ENCODE data around the gene CNPY4.

The CNPY4 gene

GRCh38 chr7:100107890-100108289 is 11.5 kb upstream of the CNPY4 start:
- Mint-ChIP-seq H3K9me3 (no peaks in the 10 kb centered on the region), H3K27ac (peak overlapping the region; percentile 71), H3K27me3 (ENCODE audit: low read depth, poor library complexity) (peaks cover 7% of the 10 kb centered on the region), H3K4me3 (no peak overlapping the region), H3K4me1 (peaks cover 23% of the 10 kb centered on the region), H3K36me3 (ENCODE audit: low read depth) (peaks cover 52% of the 10 kb centered on the region)
- TF ChIP-seq, protein P1, sequence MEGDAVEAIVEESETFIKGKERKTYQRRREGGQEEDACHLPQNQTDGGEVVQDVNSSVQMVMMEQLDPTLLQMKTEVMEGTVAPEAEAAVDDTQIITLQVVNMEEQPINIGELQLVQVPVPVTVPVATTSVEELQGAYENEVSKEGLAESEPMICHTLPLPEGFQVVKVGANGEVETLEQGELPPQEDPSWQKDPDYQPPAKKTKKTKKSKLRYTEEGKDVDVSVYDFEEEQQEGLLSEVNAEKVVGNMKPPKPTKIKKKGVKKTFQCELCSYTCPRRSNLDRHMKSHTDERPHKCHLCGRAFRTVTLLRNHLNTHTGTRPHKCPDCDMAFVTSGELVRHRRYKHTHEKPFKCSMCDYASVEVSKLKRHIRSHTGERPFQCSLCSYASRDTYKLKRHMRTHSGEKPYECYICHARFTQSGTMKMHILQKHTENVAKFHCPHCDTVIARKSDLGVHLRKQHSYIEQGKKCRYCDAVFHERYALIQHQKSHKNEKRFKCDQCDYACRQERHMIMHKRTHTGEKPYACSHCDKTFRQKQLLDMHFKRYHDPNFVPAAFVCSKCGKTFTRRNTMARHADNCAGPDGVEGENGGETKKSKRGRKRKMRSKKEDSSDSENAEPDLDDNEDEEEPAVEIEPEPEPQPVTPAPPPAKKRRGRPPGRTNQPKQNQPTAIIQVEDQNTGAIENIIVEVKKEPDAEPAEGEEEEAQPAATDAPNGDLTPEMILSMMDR (IDR thresholded peaks at IDR 0.05) = no peak
- no peak for DNase-seq

DNA sequence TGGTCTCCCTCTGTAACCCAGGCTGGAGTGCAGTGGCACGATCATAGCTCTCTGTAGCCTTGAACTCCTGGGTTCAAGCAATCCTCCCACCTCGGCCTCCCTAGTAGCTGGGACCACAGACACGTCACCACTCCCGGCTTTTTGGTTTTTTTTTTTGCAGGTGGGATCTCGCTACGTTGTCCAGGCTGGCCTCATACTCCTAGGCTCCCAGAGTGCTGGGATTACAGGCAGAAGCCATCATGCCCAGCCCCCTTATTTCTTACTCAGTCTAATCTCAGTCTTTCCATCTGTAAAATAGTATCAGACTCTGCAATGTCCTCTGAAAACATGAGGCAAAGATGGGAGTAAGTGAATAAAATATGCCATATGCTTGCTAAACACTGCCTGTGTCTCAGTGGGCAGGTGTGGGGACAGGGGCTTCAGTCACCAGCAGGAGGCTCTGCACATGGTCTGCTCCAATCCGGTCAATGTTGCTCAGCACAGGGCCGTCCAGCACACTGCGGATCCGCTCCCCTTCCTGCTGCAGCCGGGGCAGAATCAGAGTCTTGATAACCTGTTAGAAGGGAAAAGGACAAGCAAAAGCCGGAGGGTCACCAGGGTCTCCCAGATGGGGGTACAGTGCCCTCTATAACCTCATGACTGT is 9.8 kb upstream of the CNPY4 start:
- Mint-ChIP-seq H3K4me3 (no peak overlapping the region), H3K4me1 (peaks cover 16% of the 10 kb centered on the region), H3K9me3 (no peaks in the 10 kb centered on the region), H3K27ac (no peak overlapping the region), H3K36me3 (ENCODE audit: low read depth) (peaks cover 54% of the 10 kb centered on the region), H3K27me3 (ENCODE audit: low read depth, poor library complexity) (peaks cover 1% of the 10 kb centered on the region)
- no peak for DNase-seq
- TF ChIP-seq, protein P1 (IDR thresholded peaks at IDR 0.05) = no peak

DNA sequence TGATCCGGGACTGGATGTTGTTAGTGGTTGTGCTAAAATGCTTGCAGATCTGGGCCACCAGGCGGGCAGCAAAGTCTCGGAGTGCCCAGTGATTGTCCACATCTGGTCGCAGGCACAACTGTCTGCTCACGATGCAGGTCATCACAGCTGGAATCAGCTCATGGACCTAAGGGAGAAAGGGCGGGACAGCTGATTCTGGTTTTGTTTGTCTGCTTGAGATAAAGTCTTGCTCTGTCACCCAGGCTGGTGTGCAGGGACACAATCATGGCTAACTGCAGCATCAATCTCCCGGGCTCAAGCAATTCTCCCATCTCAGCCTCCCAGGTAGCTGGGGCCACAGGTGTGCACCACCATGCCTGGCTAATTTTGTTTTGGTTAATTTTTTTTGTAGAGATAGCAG is 8.3 kb upstream of the CNPY4 start:
- Mint-ChIP-seq H3K4me3 (no peak overlapping the region), H3K27me3 (ENCODE audit: low read depth, poor library complexity) (no peaks in the 10 kb centered on the region), H3K9me3 (no peaks in the 10 kb centered on the region), H3K27ac (peak overlapping the region; percentile 20), H3K36me3 (ENCODE audit: low read depth) (peaks cover 50% of the 10 kb centered on the region), H3K4me1 (peaks cover 11% of the 10 kb centered on the region)
- no peak for DNase-seq
- TF ChIP-seq, protein P1 (IDR thresholded peaks at IDR 0.05) = no peak

DNA sequence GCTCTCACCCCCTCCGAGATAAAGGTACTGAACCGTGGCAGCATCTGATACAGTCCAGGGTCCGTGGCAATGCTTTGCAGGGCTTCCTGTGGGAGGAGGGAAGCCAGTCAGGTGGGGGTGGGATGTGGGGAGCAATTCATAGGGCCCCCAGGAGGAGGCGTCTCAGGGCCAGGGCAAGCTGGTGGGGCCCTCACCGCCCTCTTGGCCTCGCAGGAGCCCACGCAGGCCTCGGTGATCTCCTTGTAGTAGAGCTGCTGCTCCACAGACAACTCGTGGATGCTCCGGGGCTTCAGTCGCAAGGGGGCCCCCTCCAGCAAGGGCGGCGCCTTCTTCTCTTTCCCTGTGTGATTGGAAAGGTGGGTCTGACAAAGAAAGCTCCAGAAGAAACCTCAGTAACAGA is 7.5 kb upstream of the CNPY4 start:
- Mint-ChIP-seq H3K4me3 (no peak overlapping the region), H3K27me3 (ENCODE audit: low read depth, poor library complexity) (no peaks in the 10 kb centered on the region), H3K4me1 (peaks cover 15% of the 10 kb centered on the region), H3K36me3 (ENCODE audit: low read depth) (peaks cover 56% of the 10 kb centered on the region), H3K27ac (peak overlapping the region; percentile 54), H3K9me3 (no peaks in the 10 kb centered on the region)
- DNase-seq = no peak
- TF ChIP-seq, protein P1 (IDR thresholded peaks at IDR 0.05) = no peak

GRCh38 chr7:100115026-100115425 is 4.4 kb upstream of the CNPY4 start:
- no peak overlapping the region for H3K4me3 Mint-ChIP-seq
- no peak for DNase-seq

More at GRCh38 chr7:100115026-100115425, 4.4 kb upstream of the CNPY4 start:
- Mint-ChIP-seq H3K27me3 (ENCODE audit: low read depth, poor library complexity) (peaks cover 3% of the 10 kb centered on the region), H3K36me3 (ENCODE audit: low read depth) (peaks cover 45% of the 10 kb centered on the region), H3K4me1 (peaks cover 28% of the 10 kb centered on the region), H3K27ac (no peak overlapping the region), H3K9me3 (no peaks in the 10 kb centered on the region)
- TF ChIP-seq, protein P1 (IDR thresholded peaks at IDR 0.05) = no peak

All from nephron progenitor cell (in vitro differentiated cells).